ENCODE data around the gene CACNA2D4.

The CACNA2D4 gene

DNA sequence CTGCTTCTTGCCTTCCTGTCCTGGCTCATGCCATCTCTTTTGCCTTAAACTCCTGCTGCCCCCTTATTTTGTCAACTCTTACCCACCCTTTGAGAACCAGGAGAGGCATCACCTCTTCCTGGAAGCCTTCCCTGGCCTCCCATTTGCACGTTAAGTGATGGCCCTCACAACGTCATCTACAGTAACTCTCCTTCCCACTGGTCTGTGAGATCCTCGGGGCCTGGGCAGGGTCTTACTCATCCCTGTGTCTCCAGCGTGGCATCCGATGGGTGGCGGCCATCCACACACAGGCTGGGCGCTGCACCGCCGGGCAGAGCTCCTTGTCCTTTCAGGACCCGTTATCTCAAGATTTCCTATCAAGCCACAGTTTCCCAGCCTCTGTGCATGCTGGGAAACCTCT is 16.8 kb upstream of the CACNA2D4 start:
- DNase-seq: peak in 1 of 58 donors; percentile 28

DNA sequence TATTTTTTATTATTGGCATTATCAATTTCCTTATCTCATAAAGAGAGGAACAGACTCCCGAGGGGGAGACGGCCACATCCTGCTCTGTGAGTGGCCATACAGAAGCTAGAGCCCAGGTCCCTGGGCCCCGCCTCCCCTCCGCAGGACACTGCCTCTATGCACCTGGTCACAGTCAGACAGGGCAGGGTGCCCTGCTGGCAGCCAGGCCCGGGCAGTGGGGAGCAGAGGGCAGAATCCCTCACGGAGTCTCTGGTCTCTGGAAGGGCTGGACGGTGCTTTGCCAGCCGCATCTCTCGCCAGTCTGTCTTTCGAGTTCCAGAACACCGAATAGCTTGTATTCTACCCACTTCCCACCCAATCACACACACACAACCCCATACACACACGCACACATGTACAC is 16.4 kb upstream of the CACNA2D4 start:
- no peak for DNase-seq

DNA sequence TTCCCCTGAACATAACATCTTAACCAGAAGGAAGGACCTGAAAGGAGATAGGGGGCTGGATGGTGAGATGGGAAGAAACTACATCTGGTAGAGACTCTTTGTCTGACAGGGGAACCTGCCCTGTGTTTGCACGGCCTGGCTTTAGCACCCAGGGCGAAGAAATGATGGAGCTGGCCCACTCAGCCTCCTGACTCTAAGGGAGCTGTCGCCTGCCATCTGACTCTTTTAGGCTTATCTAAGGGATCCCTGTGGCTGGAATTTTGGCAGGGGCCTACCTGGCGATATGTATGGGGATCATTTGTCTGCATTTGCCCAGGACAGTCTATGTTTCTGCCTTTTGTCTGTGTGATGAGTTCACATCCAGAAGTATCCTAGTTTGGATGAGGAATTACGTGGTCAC is 15.6 kb upstream of the CACNA2D4 start:
- no peak for DNase-seq

DNA sequence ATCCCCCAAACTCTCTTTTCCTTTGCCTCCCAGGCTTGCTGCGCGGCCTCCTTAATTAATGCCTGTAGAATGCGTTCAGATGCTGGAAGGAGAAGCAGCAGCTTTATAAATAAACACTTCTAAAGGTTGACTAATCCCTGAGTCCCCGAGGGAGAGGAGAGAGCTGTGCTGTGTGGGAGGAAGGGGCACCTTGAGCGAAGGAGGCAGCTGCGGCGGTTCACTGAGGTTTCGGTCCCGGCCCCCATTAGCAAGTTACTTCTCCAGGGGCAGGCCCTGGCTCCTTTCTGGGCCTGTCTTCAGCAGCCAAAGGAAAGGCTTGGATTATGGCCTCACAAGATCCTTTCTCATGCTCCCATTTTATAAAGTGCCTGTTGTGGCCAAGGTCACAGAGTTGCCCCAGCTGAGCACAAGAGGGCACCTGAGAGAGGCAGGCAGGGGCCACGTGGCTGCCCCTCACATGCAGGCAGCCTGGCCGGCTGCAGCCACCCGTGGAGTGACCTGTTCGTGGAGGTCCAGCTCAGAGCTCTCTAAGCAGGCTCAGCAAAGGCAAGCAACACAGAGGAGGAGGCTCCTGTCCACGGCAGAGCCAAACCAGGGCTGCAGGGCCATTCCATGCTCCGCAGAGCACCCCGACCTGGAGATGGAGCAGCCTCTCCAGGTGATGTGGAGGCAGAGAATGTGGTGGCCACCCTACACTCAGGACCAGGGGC is 15.0 kb upstream of the CACNA2D4 start:
- DNase-seq: no peak

DNA sequence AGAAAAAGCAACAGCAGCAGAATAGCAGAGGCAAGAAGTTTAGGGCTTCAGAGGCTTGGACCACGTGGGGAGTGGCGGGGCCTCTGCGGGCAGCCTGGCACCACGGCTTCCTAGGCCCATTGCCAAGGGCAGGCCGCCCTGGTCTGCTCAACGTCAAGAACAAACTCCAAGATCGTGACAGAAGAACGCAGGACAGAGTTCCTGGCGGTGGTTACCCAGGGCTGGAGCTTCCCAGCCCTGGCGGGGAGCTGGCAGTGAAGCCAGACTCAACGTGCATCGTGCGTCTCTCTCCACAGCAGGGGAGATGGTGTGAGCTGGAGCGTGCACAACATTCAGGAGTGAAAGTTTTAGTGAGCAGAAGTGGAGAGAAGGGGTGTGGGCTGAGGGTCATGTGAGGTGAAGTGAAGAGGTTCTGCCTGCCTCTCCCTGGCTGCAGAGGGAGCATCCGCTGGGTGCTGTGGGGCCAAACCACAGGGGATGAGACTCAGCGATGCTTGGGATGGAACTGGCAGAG is 13.9 kb upstream of the CACNA2D4 start:
- peak in 43 of 58 donors; percentile 14 to 85 (median 56) for DNase-seq

DNA sequence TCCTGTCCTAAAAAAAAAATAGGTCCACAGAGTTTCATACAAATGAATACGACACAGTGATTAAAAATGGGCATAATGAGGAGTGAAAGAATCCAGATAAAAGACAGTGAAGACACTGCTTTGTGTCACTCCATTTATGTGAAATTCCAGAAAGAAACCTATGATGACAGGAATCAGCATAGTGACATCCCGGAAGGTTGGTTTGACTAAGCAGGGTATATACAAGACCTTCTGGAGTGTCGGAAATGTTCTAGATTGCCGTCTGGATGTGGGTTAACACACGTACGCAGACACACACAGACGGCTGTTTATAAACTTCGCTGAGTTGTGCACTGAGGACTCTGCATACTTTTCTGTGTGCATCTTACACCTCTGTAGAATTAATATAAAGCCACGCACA is 13.2 kb upstream of the CACNA2D4 start:
- no peak for DNase-seq

DNA sequence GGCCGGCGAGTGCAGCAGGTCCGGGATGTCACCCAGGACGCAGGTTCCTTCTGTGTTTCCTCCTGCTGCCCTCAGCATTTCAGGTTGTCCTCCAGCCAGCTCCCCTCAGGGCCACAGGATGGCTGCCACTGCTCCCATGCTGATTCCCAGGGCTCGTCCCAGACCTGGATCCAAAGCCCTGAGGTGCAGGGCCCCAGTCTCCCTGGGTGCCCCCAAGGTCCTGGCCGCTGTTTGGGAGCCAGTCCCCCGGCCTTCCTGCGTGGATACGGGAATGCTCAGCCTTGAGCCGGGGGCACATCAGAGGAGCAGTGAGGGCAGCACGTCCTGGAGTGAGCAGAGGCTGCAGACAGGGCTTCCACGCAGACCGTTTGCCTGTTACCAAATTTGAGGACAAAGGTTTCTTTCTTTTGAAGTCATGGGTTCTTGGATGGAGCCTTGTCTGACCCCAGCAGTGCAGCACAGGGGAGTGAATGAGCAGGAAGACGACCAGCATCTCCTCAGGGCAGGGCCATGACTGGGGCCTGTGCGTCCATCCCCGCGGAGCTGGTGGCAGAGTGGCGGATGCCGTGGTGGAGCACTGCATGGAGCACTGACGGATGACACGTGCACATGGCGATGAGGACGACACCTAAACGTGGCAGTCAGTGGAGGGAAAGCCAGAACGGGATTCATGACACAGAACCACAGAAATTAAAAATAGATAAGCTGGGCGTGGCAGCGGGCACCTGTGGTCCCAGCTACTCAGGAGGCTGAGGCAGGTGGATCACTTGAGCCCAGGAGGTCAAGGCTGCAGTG is 12.5 kb upstream of the CACNA2D4 start:
- DNase-seq: no peak

DNA sequence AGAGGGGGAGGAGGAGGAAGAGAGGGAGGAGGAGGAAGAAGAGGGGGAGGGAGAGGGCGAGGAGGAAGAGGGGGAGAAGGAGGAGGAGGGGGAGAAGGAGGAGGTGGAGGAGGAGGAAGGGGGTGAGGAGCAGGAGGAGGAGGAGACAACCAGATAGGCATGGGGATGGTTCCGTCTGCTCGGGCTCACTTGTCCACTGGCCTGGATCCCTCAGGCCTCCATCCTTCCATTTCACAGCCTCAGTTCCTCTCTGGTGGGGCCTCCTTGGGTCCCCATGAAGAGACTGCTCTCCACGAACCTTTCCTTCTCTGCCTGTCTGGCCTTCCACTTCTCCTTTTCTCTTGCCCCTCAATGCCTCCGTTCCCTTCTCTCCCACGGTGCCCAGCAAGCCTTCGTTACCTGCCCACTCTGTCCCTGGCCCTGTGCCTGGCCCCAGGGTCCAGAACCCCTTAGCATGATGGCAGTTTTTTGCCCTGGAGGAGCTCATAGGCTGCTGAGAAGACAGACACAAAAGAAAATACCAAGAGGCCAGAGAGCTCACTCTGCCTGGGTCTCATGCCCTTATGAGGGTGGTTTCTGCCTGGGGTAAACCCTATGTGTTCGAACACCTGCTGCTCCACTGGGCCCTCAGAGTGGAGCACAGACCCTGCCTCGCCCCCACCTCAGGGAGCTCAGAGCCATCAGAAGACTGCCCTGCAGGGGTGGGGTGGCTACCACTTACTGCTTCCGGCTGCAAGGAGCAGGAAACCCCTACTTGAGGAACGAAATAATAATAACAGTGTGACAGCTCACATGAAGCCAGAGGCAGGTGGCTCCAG is 11.7 kb upstream of the CACNA2D4 start:
- no peak for DNase-seq

DNA sequence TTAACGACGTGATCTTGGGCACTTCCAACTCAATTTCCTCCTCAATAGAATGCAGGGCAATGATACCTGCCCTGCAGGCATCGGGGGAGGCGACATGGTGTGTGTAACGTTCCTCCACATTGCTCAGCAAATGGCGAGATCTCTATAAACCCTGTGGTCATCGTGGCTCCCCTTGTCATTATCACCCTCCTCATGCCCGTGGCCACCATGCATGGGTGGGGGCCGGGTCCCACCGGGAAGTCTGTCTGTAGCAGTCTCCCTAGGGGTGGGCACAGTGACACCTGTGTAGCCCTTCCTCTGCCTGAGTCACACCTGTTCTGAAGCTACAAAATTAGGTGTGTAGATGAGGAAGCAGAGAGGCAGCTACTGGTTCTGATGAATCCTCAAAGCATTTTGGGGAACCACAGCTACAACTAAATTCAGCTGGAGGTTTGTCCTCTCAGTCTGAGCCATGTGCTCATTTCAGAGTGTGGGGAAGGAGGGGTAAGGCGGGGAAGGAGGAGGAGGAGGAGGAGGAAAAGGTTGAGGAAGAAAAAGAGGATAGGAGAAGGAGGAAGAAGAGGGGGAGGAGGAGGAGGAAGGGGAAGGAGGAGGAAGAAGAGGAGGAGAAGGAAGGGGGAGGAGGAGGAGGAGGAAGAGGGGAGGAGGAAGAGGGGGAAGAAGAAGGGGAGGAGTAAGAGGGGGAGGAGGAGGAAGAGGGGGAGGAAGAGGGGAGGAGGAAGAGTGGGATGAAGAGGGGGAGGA is 11.0 kb upstream of the CACNA2D4 start:
- no peak for DNase-seq

DNA sequence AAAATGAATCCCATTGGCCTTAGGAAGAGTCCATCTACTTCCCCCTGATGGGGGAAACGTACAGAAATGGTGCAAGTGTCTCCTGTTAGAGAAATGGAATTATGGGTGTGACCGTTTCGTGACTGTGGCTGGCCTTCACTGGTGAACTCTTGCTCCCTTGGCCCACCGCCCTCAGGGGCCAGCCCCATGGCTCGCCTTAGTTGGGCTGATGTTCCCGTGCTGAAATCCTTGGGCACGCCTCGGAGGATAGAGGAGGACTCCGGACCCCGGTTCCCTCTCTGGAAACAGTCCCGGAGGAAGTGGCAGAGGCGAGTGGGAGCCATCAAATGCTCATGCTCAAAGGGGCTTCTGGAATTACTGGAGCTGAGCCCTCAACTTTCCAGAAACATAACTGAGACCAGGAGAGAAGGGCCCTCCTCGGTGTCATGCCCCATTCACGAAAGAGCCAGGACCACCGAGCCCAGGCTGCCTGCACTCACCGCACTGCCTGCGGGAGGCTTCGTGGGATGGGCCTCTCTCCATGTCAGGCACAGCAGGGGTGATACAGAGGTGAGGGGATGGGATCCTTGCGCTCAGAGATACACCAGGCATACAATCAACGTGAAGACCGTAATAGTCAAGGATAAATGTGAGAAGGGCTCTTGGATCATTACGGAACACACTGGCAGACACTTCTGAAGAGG is 10.1 kb upstream of the CACNA2D4 start:
- DNase-seq: no peak

DNA sequence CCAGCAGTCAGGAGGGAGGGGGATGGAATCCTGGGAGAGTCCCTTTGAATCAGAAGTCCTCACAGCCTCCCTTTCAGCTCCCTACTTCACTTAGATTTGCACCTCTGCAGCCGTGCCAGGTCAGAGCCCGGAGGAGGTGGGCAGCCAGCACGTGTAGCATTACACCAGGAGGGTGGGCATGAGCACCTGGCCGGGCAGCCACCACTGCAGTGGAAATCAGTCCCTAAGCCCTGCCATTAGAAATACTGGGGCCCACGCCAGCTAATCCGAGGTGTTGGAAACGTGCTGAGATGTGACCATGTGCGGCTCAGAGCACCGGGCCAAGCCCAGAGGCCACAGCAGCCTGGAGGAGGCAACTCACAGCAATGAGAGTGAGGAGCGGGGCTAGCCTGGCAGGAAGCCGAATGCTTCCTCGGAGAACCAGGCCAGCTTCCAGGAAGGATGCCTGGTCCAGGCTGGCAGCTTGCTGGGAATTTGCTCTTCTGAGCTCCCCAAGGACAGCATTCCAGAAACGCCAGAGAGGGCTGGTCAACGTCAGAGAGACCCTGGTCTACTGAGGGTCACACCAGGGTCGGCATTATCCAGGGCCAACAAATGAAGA is 9.4 kb upstream of the CACNA2D4 start:
- DNase-seq: peak in 2 of 58 donors; percentile 22 to 36

DNA sequence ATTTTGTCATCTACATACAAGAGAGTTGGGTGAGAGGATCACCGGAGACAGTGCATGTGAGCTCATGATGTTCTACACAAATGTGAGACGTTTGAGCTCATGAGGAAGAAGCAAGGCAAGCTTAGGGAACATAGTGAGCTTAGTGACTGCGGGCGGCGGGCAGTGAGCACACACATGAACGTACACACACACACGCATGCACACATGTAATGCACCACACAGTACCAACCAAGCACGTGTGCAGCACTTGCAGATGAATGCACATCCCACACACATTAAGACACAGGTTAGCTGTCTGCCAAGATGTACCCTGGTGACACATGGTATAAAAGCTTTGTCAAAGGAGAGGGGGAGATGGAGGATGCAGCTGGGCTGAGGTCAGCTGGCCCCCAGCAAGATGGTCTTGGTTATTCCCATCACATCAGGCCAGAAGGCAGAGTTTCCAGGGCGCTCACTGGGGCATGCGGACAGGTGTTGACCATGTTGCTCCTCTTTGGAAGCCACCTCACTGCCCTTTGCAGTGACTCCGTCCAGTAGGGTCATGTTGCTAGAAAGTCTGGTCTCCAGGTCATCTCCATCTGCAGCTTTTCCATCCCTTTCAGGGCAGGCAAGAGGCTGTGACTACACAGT is 8.7 kb upstream of the CACNA2D4 start:
- DNase-seq: no peak

DNA sequence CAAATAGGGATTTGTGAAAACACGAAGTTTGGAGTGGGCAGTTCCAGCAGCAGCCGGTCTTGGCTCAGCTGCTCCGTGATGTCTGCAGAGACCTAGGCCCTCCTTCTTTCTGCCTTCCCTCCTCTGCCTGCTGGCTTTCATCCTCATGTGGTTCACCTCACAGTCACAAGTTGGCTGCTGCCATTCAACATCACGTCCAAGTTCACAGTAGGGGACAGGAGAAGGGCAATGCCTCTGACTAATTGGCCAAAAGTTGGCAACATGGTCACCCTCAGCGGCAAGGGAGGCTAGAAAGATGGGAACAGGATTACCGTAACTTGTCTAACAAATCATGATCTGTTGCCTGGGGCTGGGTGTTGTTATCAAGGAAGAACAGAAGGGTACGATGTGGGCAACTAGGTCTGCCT is 7.8 kb upstream of the CACNA2D4 start:
- no peak for DNase-seq

DNA sequence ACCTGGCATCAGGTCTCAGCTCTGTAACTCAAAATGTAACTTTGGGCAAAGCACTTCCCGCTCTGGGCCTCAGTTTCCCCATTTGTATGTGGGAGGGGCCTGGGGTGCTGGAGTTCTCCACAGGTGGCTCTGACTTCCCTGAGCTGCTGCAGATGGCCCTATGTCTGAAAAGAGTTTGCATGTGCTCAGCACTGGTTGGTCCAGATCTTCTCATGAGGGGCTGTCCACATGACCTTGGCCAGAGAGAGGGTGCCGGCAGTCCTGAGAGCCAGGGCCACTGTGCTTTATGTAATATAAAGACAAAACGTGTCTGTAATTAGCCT is 7.2 kb upstream of the CACNA2D4 start:
- no peak for DNase-seq

DNA sequence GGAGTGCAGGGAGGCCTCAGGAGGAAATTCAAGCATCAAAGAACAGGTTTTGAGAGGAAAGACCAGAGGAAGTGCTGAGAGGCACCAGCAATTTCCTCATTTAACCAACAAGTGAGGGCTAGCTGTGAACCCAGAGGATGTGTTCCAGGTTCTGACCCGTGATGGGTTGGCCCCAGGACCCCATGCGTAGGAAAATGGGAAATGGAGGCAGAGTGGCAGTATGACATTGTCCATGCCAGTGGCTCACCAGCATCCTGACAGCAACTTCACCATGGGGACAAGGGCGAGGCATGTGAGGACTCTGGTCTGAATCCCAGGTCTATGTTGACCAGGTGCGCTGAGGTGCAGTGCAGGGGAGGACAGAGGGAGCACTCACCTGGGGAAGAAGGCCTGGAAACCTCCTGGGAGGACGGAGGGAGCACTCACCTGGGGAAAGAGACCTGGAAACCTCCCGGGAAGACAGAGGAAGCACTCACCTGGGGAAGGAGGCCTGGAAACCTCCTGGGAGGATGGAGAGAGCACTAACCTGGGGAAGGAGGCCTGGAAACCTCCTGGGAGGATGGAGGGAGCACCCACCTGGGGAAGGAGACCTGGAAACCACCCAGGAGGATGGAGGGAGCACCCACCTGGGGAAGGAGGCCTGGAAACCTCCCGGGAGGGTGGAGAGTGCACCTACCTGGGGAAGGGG is 6.7 kb upstream of the CACNA2D4 start:
- no peak for DNase-seq

DNA sequence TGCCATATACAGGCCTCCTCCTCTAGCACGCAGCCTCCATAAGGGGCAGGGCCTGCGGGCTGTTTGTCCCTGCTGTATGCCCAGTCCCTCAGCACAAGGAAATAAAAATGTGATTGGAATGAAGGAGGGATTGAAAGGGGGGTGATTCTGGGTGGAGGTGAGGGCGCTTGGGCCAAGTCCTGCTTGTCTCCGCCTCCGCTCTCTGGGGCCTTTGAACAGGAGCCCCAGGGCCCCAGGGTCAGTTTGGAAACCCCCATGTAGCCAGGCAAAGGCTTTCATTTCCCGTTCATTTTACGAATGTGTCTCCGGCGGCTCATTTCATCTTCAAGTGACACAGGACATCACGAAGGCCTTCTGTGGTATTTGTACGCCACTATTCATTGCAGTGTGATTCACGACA is 4.5 kb upstream of the CACNA2D4 start:
- DNase-seq: no peak

DNA sequence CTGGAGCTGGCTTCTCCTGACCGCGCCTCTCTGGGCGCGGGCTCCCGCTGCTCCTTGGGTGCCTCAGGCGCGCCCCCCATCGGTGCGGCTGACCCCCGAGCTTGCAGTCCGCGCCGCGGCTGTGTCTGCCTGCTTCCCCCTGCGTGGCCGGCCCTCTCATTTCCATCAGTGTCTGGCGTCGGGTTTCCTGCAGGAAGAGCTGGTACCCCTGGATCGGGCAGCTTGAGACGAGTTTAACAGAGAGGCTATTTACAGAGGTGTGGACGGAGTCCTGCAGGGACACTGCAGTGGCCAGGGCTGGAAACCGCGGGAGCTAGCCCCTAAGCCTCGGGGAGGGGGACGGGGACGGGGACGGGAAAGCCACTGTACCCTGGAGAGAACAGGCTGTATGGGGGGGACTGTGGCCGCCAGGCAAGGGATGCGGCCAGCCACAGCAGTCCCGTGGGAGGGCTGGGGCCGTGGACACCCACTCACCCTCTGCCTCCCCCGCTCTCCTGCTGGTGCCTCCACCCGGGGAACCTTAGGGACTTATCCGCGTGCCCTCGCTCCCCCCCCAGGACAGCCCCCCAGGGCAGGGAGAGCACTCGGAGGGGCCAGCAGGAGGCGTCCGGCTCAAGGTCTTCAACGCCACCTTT is 3.7 kb upstream of the CACNA2D4 start:
- no peak for DNase-seq

DNA sequence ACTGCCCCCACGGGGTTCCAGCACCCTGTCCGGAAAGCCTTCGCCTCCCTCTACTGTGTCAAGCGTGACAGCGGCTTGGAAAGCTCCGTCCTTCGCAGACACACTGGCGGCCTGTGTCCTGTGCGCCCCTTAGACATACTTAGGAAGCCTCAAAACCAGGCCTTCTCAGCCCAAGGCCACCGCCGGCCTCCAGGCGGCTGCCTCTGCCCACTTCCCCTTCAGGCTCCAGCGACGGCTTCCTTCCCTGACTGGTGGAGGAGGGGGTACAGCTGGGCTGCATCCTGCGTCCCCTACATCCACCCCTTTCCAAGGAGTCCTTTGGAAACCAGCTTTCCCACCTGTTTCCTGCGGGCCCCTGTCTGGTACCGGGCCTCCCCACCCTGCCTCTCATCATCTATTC is 2.5 kb upstream of the CACNA2D4 start:
- no peak for DNase-seq

DNA sequence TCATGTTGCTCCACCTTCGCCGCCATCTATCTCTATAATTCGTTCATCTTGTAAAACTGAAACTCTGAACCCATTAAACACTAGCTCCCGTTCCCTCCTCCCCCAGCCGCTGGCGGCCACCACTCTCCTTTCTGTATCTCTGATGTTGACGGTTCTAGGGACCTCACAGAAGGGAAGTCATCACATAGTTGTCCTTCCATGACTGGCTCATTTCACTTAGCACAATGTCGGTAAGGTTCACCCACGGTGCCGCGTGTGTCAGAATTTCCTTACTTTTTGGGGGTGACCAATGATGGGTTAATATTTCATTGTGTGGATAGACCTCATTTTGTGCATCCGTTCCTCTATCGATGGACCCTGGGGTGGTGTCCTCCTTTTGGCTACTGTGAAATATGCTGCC is 2.0 kb upstream of the CACNA2D4 start:
- DNase-seq: no peak

Measured in anterior cingulate cortex (tissue), 58 donors.